Astrocyte (in vitro differentiated cells and primary cell): ENCODE measurements around the gene CTXN3. TPM values are rescaled to one million over a fixed set of nuclear protein-coding genes. Genes with fewer than 3 reads are reported as not detected.

Experiments
- DNase-seq: peaks from one replicate; pipeline ENCODE4 v3.0.0-alpha.2; 2010; ENCODE audit warnings: low read depth
- FAIRE-seq: peaks from 2 replicates; lab custom pipeline; 2011; peaks lifted over from hg19 to GRCh38; lab: Jason Lieb, UNC
- H2AFZ ChIP-seq: 2 replicates; pipeline ENCODE4 v1.6.0; 2012; ENCODE audit warnings: low read depth, low read length, inconsistent platforms
- H3K27ac ChIP-seq: 2 replicates; pipeline ENCODE4 v1.5.1; 2011; ENCODE audit warnings: low read depth, low read length, inconsistent platforms
- H3K27me3 ChIP-seq: 2 replicates; pipeline ENCODE4 v1.6.0; 2011; ENCODE audit warnings: low read length, inconsistent platforms; ENCODE audit not compliant: insufficient read depth
- H3K36me3 ChIP-seq: 2 replicates; pipeline ENCODE4 v1.5.1; 2011; ENCODE audit warnings: low read length, inconsistent platforms; ENCODE audit not compliant: insufficient read depth
- H3K4me1 ChIP-seq: 2 replicates; pipeline ENCODE4 v1.5.1; 2011; ENCODE audit warnings: low read length, inconsistent platforms; ENCODE audit not compliant: insufficient read depth
- H3K4me2 ChIP-seq: 2 replicates; pipeline ENCODE4 v1.6.0; 2012; ENCODE audit warnings: low read length, inconsistent platforms
- H3K4me3 ChIP-seq: 2 replicates; pipeline ENCODE4 v1.5.1; 2011; ENCODE audit warnings: low read depth, mild to moderate bottlenecking, low read length, inconsistent platforms; ENCODE audit not compliant: insufficient read depth
- H3K79me2 ChIP-seq: 2 replicates; pipeline ENCODE4 v1.6.0; 2012; ENCODE audit warnings: mild to moderate bottlenecking, low read length, inconsistent platforms; ENCODE audit not compliant: insufficient read depth
- H3K9ac ChIP-seq: 2 replicates; pipeline ENCODE4 v1.6.0; 2012; ENCODE audit warnings: mild to moderate bottlenecking, low read length, inconsistent platforms
- H3K9me3 ChIP-seq: 2 replicates; pipeline ENCODE4 v1.5.1; 2012; ENCODE audit warnings: low read depth, mild to moderate bottlenecking, low read length, inconsistent platforms; ENCODE audit not compliant: insufficient read depth
- H4K20me1 ChIP-seq: 2 replicates; pipeline ENCODE4 v1.6.0; 2012; ENCODE audit warnings: low read length, inconsistent platforms; ENCODE audit not compliant: insufficient read depth
- H3K27ac Mint-ChIP-seq: one replicate; pipeline ENCODE4 v1.8.0; 2021; ENCODE audit warnings: mild to moderate bottlenecking, mixed read lengths; ENCODE audit not compliant: unreplicated experiment
- H3K27me3 Mint-ChIP-seq: one replicate; pipeline ENCODE4 v1.8.0; 2021; ENCODE audit warnings: low read depth, mixed read lengths; ENCODE audit not compliant: unreplicated experiment
- H3K36me3 Mint-ChIP-seq: one replicate; pipeline ENCODE4 v1.8.0; 2021; ENCODE audit warnings: low read depth, mixed read lengths; ENCODE audit not compliant: unreplicated experiment
- H3K4me1 Mint-ChIP-seq: one replicate; pipeline ENCODE4 v1.8.0; 2021; ENCODE audit warnings: low read depth, mixed read lengths; ENCODE audit not compliant: unreplicated experiment
- H3K4me3 Mint-ChIP-seq: one replicate; pipeline ENCODE4 v1.8.0; 2021; ENCODE audit warnings: mild to moderate bottlenecking, moderate library complexity, mixed read lengths; ENCODE audit not compliant: unreplicated experiment
- H3K9me3 Mint-ChIP-seq: one replicate; pipeline ENCODE4 v1.8.0; 2021; ENCODE audit warnings: mild to moderate bottlenecking, mixed read lengths; ENCODE audit not compliant: unreplicated experiment
- EZH2 ChIP-seq: IDR thresholded peaks from 2 replicates; pipeline ENCODE4 v1.6.1; 2012; ENCODE audit warnings: mild to moderate bottlenecking, low read length, inconsistent platforms; ENCODE audit not compliant: insufficient read depth
- total RNA-seq: library from RNA; stranded (reverse); gene quantifications from 2 replicates; pipeline ENCODE4 v1.2.1, GENCODE V29; 2021
- TF ChIP-seq, protein P1 (sequence below): IDR thresholded peaks from 2 replicates; pipeline ENCODE4 v1.5.1; 2011; ENCODE audit warnings: low read depth, mild to moderate bottlenecking, inconsistent platforms, low read length, moderate library complexity; ENCODE audit not compliant: insufficient read depth

Gene CTXN3
- total RNA-seq, 1 donor from 2014 or later: not detected

DNA sequence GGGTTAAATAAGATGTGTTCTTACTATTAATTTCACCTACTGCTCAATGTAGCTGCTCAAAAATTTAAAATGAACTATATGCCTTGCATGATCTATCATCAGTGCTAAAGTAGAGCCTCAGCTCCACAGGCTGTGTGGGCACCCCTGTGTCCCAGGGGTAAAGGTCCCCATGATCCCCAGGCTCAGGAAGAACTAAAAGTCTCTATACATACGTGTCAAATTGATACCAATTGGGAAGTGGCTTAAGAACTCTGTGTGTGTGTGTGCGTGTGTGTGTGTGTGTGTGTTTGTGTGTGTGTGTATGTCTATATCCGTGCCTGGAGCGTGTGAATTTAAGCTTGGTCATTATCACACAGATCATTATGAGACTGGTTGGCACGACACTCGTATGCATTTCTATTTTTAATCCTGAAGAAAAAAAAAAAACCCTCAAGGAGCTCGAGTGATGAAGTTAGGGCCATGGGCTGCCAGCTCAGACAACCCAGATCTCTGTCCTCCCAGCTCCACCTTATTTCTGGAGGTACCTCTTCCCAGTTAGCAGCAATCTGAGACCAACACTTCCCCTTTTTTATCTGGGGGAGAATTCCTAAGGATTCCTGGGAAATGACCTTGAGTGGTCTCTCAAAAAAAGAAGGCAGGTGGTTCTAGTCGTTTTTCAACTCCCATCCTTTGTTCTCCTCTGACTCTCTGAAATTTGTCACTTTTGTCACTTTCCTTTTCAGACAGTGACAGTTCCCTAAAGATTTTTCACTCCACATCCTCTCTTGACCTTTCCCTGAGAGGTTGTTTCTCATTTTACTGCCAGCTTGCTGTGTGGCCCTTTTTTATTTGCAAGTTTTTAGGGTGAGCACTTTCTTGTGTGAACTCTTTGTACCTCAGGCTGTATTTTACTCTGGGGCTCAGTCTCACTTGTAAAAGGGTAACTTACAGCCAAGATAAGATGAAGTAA is 45.7 kb upstream of the CTXN3 start:
- TF ChIP-seq, protein P1, sequence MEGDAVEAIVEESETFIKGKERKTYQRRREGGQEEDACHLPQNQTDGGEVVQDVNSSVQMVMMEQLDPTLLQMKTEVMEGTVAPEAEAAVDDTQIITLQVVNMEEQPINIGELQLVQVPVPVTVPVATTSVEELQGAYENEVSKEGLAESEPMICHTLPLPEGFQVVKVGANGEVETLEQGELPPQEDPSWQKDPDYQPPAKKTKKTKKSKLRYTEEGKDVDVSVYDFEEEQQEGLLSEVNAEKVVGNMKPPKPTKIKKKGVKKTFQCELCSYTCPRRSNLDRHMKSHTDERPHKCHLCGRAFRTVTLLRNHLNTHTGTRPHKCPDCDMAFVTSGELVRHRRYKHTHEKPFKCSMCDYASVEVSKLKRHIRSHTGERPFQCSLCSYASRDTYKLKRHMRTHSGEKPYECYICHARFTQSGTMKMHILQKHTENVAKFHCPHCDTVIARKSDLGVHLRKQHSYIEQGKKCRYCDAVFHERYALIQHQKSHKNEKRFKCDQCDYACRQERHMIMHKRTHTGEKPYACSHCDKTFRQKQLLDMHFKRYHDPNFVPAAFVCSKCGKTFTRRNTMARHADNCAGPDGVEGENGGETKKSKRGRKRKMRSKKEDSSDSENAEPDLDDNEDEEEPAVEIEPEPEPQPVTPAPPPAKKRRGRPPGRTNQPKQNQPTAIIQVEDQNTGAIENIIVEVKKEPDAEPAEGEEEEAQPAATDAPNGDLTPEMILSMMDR: no peak
- no peak for TF ChIP-seq EZH2
- Mint-ChIP-seq H3K27ac (no peak overlapping the region), H3K4me1 (no peaks in the 10 kb centered on the region), H3K4me3 (no peak overlapping the region), H3K9me3 (no peaks in the 10 kb centered on the region), H3K36me3 (no peaks in the 10 kb centered on the region), H3K27me3 (no peaks in the 10 kb centered on the region)
- Histone ChIP-seq H3K9me3 (no peaks in the 10 kb centered on the region), H3K36me3 (no peaks in the 10 kb centered on the region), H3K4me2 (no peak overlapping the region), H3K27ac (no peak overlapping the region), H3K9ac (no peak overlapping the region), H3K4me3 (no peak overlapping the region), H3K4me1 (no peaks in the 10 kb centered on the region), H3K27me3 (no peaks in the 10 kb centered on the region), H4K20me1 (no peaks in the 10 kb centered on the region), H2AFZ (no peak overlapping the region), H3K79me2 (no peaks in the 10 kb centered on the region)
- FAIRE-seq: no peak
- DNase-seq: no peak

DNA sequence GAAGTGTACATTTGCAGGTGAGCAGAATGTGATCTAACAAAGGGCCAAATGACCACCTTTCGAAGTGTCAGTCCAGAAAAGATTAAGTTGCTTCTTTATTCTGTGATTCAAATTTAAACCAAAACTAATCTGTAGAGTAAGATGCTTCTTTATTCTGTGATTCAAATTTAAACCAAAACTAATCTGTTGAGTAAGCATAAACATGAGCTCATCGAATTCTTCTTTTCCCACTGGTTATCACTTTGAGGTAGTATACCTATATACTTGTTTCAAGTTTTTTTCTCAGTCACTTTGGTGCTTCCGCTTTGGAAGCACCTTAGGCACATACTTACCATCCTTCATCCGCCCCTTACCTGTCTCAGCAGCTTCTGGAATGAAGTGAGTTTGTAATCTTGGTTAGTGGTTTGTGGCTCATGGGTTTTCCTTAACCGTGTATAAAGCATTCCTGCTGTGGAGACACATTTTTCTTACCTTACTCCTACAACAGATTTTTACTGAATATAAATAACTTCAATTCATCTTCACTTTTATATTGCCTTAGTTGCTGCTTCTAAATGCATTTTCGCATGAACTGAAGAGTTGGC is 40.7 kb upstream of the CTXN3 start:
- Histone ChIP-seq H3K36me3 (no peaks in the 10 kb centered on the region), H4K20me1 (no peaks in the 10 kb centered on the region), H3K79me2 (no peaks in the 10 kb centered on the region), H3K27me3 (no peaks in the 10 kb centered on the region), H3K4me3 (no peak overlapping the region), H3K9me3 (no peaks in the 10 kb centered on the region), H3K4me2 (no peak overlapping the region), H2AFZ (no peak overlapping the region), H3K27ac (no peak overlapping the region), H3K9ac (no peak overlapping the region), H3K4me1 (no peaks in the 10 kb centered on the region)
- FAIRE-seq (peak; percentile 67), DNase-seq (peak; percentile 63)
- no peak overlapping the region for H3K4me3 Mint-ChIP-seq
- no peaks in the 10 kb centered on the region for H3K9me3 Mint-ChIP-seq
- no peaks in the 10 kb centered on the region for H3K36me3 Mint-ChIP-seq
- TF ChIP-seq, protein P1: no peak
- no peak for TF ChIP-seq EZH2
- no peaks in the 10 kb centered on the region for H3K27me3 Mint-ChIP-seq
- peak overlapping the region; percentile 20 for H3K27ac Mint-ChIP-seq
- H3K4me1 Mint-ChIP-seq: peaks cover 11% of the 10 kb centered on the region

DNA sequence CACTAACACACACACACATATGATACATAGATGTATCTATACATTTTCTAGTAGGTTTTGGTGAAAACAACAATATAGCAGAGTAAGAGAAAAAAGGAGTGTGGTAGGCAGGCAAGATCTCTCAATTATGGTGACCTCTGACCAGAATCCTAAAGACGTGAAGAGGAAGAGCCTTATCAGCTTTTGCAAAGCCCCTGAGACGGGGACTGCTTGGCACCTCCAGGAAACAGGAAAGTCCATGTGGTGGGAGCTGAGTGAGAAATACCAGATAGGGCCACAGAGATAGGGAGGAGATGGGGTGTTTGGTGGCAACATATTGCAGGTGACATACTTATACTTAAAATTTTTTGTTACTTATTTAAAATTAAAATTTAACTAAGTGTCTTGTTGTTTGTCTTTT is 39.9 kb upstream of the CTXN3 start:
- H3K4me3 Mint-ChIP-seq: no peak overlapping the region

More for the DNA sequence above, 39.9 kb upstream of the CTXN3 start:
- Mint-ChIP-seq H3K27ac (no peak overlapping the region), H3K36me3 (no peaks in the 10 kb centered on the region), H3K27me3 (no peaks in the 10 kb centered on the region), H3K4me1 (peaks cover 11% of the 10 kb centered on the region), H3K9me3 (no peaks in the 10 kb centered on the region)
- Histone ChIP-seq H3K27me3 (no peaks in the 10 kb centered on the region), H3K4me3 (no peak overlapping the region), H3K27ac (no peak overlapping the region), H3K79me2 (no peaks in the 10 kb centered on the region), H2AFZ (no peak overlapping the region), H3K9ac (no peak overlapping the region), H3K9me3 (no peaks in the 10 kb centered on the region), H4K20me1 (no peaks in the 10 kb centered on the region), H3K4me1 (no peaks in the 10 kb centered on the region), H3K36me3 (no peaks in the 10 kb centered on the region), H3K4me2 (no peak overlapping the region)
- TF ChIP-seq, protein P1: no peak
- TF ChIP-seq EZH2: no peak
- FAIRE-seq (no peak), DNase-seq (no peak)
